Osteoblast (primary cell): ENCODE measurements around the gene ZYG11B. TPM values are rescaled to one million over a fixed set of nuclear protein-coding genes. Genes with fewer than 3 reads are reported as not detected.
"Not testable (repeated sequence)": the region's sequence is repeated elsewhere in the genome, so short reads cannot be mapped to it uniquely, and the experiment has no call there.

Source experiments
- DNase-seq: peaks from one replicate; pipeline ENCODE4 v3.0.0; 2011; ENCODE audit warnings: low spot score, mixed read lengths; ENCODE audit not compliant: insufficient read length; ENCODE audit errors: missing footprints
- H2AFZ ChIP-seq: 2 replicates; pipeline ENCODE4 v1.6.0; 2011; ENCODE audit warnings: mild to moderate bottlenecking, low read length
- H3K27ac ChIP-seq: 2 replicates; pipeline ENCODE4 v1.5.1; 2011; ENCODE audit warnings: mild to moderate bottlenecking, low read depth, low read length, moderate library complexity
- H3K27me3 ChIP-seq: 2 replicates; pipeline ENCODE4 v1.6.0; 2012; ENCODE audit warnings: mild to moderate bottlenecking, control low read depth, inconsistent platforms, low read length, moderate library complexity; ENCODE audit not compliant: insufficient read depth
- H3K36me3 ChIP-seq: 2 replicates; pipeline ENCODE4 v1.5.1; 2011; ENCODE audit warnings: mild to moderate bottlenecking, low read length, control low read depth, moderate library complexity; ENCODE audit not compliant: insufficient read depth
- H3K4me1 ChIP-seq: 2 replicates; pipeline ENCODE4 v1.5.1; 2011; ENCODE audit warnings: mild to moderate bottlenecking, low read length, control low read depth, moderate library complexity; ENCODE audit not compliant: insufficient read depth
- H3K4me2 ChIP-seq: 2 replicates; pipeline ENCODE4 v1.6.0; 2011; ENCODE audit warnings: mild to moderate bottlenecking, low read length; ENCODE audit not compliant: insufficient read depth
- H3K4me3 ChIP-seq: fragments of 200-600 bp; sonication (generic); 3 replicates; pipeline ENCODE4 v1.5.1; 2012; ENCODE audit warnings: mild to moderate bottlenecking, low read length, inconsistent platforms; ENCODE audit not compliant: insufficient read depth
- H3K79me2 ChIP-seq: 2 replicates; pipeline ENCODE4 v1.6.0; 2012; ENCODE audit warnings: mild to moderate bottlenecking, low read length, control low read depth, inconsistent platforms; ENCODE audit not compliant: insufficient read depth
- H3K9me3 ChIP-seq: 2 replicates; pipeline ENCODE4 v1.5.1; 2011; ENCODE audit warnings: low read depth, low read length, control low read depth
- H4K20me1 ChIP-seq: 2 replicates; pipeline ENCODE4 v1.6.0; 2012; ENCODE audit warnings: mild to moderate bottlenecking, low read length, control low read depth; ENCODE audit not compliant: insufficient read depth
- total RNA-seq: library from RNA; depleted of rRNA; stranded (reverse); fragments of >200 nt; gene quantifications from 2 replicates; pipeline ENCODE4 v1.2.3, GENCODE V29; 2012
- TF ChIP-seq, protein P1 (sequence below): IDR thresholded peaks from 2 replicates; pipeline ENCODE4 v1.5.1; 2011; ENCODE audit warnings: mild to moderate bottlenecking, low read depth, low read length, moderate library complexity; ENCODE audit errors: extremely low read depth

ZYG11B gene
- total RNA-seq, 1 donor, result 60.8 TPM

DNA sequence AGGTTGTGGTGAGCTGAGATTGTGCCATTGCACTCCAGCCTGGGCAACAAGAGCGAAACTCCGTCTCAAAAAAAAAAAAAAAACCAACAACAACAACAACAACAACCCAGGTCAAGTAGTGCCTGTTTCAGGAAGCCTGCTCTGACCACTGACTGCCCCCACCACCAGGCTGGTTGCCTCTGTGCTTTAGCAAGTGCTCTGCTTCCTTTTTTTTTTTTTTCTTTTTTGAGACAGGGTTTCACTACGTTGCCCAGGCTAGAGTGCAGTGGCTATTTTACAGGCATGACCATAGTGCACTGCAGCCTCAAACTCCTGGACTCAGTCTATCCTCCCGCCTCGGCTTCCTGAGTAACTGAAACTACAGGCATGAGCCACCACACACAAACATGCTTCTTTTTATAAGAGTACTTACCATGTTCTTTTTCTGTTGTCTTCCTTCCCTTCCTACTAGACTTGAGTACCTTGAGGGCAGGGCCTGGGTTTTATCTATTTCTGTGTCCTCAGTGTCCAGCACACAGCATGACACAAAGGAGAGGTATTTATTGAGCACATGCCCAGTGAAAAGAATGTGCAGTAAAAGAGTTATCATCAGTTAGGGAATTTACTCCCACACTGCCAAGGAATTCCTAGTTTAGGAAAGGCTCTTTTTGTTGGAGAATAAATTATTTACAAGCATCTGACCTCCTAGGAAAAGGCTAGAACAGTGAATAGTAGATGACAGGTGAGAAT lies 18.2 kb upstream of the ZYG11B start:
- DNase-seq, result peak; percentile 90
- Histone ChIP-seq H3K4me2 (peak overlapping the region; percentile 10), H2AFZ (no peak overlapping the region), H3K79me2 (no peaks in the 10 kb centered on the region), H4K20me1 (no peaks in the 10 kb centered on the region), H3K27ac (no peak overlapping the region), H3K36me3 (no peaks in the 10 kb centered on the region), H3K27me3 (no peaks in the 10 kb centered on the region), H3K4me1 (peaks cover 18% of the 10 kb centered on the region), H3K4me3 (no peak overlapping the region), H3K9me3 (no peaks in the 10 kb centered on the region)
- TF ChIP-seq, protein P1, sequence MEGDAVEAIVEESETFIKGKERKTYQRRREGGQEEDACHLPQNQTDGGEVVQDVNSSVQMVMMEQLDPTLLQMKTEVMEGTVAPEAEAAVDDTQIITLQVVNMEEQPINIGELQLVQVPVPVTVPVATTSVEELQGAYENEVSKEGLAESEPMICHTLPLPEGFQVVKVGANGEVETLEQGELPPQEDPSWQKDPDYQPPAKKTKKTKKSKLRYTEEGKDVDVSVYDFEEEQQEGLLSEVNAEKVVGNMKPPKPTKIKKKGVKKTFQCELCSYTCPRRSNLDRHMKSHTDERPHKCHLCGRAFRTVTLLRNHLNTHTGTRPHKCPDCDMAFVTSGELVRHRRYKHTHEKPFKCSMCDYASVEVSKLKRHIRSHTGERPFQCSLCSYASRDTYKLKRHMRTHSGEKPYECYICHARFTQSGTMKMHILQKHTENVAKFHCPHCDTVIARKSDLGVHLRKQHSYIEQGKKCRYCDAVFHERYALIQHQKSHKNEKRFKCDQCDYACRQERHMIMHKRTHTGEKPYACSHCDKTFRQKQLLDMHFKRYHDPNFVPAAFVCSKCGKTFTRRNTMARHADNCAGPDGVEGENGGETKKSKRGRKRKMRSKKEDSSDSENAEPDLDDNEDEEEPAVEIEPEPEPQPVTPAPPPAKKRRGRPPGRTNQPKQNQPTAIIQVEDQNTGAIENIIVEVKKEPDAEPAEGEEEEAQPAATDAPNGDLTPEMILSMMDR, result no peak

- Histone ChIP-seq H3K4me3 (no peak overlapping the region), H2AFZ (no peak overlapping the region), H3K27me3 (no peaks in the 10 kb centered on the region), H3K4me2 (no peak overlapping the region), H3K36me3 (no peaks in the 10 kb centered on the region), H3K79me2 (no peaks in the 10 kb centered on the region), H3K9me3 (no peaks in the 10 kb centered on the region), H4K20me1 (no peaks in the 10 kb centered on the region), H3K27ac (no peak overlapping the region), H3K4me1 (peaks cover 14% of the 10 kb centered on the region)
- DNase-seq, result no peak
- TF ChIP-seq, protein P1, result no peak
These were observed 17.2 kb upstream of the ZYG11B start for GRCh38 chr1:52709016-52709415.

DNA sequence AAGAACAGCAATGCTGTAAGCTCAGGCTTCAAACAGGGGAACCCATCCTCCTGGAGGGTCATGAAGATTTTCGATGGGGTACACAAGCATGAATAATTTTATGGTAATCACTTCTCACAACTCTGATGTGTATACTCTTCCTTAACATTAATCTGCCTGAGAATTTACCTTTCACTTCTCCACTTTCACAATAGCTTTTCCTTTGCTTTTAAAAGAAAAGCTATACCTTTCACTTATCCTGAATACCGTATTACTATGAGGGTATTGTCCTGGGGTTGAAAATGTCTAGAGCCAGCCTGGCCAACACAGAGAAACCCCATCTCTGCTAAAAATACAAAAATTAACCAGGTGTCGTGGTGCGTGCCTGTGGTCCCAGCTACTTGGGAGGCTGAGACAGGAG lies 12.7 kb upstream of the ZYG11B start:
- H3K27me3 ChIP-seq, result no peaks in the 10 kb centered on the region
- H4K20me1 ChIP-seq, result no peaks in the 10 kb centered on the region
- no peaks in the 10 kb centered on the region for H3K9me3 ChIP-seq
- no peaks in the 10 kb centered on the region for H3K79me2 ChIP-seq
- no peak overlapping the region for H3K4me2 ChIP-seq
- peaks cover under 1% of the 10 kb centered on the region for H3K4me1 ChIP-seq
- H3K4me3 ChIP-seq, result no peak overlapping the region
- TF ChIP-seq, protein P1, result no peak
- H2AFZ ChIP-seq, result no peak overlapping the region
- no peak overlapping the region for H3K27ac ChIP-seq
- H3K36me3 ChIP-seq, result no peaks in the 10 kb centered on the region
- no peak for DNase-seq

GRCh38 chr1:52715296-52715695 lies 11.0 kb upstream of the ZYG11B start:
- not testable (repeated sequence) for H3K27me3 ChIP-seq, H4K20me1 ChIP-seq, H3K4me2 ChIP-seq, H2AFZ ChIP-seq, H3K27ac ChIP-seq, H3K79me2 ChIP-seq, H3K9me3 ChIP-seq, DNase-seq, H3K4me3 ChIP-seq, H3K36me3 ChIP-seq, H3K4me1 ChIP-seq
